SIG-M5 treated with dmso at 0.1 percent for 504 hours (cell line): Measurements from ENCODE around the gene MAGEA9.
"Not testable (repeated sequence)": the region's sequence is repeated elsewhere in the genome, so short reads cannot be mapped to it uniquely, and the experiment has no call there.

ENCODE experiments used
- DNase-seq: peaks from one replicate; lab custom pipeline; 2025; ENCODE audit not compliant: unreplicated experiment; lab: John Stamatoyannopoulos, UW

Gene MAGEA9

GRCh38 chrX:149807747-149808458 lies 26.2 kb downstream of the MAGEA9 start:
- no peak for DNase-seq

DNA sequence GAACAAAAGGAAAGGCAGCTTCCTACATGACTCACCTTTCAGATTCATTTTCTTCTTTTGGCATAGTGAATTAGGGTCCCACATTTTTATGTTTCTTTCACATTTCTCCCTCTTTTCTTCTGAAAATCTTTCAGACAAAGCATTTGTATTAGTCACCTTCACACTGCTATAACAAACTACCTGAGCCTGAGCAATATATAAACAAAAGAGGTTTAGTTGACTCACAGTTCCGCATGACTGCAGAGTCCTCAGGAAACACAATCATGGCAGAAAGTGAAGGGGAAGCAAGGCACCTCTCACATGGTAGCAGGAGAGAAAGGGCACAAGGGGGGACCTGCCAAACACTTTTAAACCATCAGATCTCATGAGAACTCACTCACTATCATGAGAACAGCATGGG lies 36.9 kb downstream of the MAGEA9 start:
- DNase-seq, result no peak

GRCh38 chrX:149819371-149819770 lies 37.6 kb downstream of the MAGEA9 start:
- DNase-seq, result no peak

DNA sequence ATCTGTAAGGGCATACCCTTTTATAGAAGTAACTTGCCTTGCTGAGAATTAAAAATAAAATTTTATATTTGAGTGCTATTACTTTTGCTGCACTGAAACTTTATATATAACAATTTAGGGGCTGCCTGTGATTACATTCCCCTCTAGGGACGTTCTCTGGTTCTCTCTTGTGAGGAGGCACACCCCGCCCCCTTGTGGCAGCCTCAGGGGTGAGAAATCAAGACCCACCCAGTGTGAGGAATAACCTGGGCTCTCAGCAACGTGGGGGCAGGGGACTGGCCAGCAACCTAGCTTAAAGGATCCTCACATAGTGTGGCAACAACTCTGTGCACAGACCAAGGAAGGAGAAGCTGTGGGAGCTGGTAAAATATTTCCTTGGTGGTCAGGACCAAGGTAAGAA lies 43.7 kb downstream of the MAGEA9 start:
- DNase-seq, result no peak

DNA sequence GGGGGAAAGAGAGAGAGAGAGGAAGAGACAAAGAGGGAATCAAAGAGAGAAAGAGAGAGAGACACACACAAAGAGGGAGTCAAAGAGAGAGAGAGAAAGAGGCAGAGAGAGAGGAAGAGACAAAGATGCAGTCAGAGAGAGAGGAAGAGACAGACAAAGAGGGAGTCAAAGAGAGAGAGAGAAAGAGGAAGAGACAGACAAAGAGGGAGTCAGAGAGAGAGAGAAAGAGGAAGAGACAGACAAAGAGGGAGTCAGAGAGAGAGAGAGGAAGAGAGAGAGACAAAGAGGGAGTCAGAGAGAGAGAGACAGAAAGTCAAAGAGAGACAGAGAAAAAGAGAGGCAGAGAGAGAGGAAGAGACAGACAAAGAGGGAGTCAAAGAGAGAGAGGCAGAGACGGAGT lies 45.5 kb downstream of the MAGEA9 start:
- DNase-seq, result no peak

GRCh38 chrX:149829751-149830191 lies 48.0 kb downstream of the MAGEA9 start:
- DNase-seq, result no peak

DNA sequence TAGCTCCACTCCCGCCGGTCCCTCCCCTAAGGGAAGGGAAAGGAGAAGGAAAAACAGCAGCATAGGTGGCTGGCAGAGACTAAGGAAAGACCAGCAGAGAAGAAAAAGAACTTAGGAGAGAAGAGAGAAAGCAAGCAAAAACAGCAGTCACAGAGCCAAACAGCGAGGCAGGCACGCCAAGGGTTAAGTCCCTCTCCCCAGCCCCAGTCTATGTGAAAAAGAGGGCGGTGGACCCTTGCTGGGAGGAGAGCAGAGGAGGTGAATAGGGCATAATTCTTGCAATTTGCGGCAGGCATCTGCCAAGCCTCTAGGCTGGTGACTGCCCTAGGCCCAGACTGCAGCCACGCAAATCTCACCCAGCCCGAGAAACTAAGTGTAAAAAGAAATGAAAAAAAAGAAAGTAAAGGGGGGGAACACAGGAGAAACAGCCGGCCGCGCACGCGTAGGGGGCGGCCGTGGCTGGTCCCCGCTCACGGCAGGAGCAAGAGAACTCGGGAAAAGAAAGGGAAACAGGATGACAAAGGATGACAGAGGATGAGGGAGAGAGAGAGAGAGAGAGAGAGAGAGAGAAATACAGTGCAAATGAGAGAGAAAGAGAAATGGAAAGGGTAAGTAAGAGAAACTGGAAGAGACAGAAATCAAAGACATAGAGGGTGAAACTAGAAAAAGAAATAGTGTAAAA lies 48.6 kb downstream of the MAGEA9 start:
- no peak for DNase-seq

DNA sequence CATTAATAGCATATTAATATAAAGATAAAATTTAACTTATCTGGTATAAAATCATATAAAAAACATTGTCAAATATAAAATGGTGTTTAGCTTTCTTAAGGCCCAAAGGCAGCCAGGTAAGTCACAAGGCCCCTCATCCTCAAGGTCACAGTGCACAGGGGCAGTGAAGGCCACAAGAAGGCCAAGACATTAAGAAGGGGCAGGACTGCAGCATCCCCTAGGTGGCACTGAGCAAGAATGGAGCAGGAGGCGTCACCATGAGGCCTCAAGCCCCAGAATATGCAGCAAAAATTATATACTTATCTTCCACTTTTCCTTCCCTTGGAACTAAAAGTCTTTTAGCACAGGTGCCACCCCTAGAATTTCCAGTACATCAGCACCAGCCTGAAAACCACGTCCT lies 49.7 kb downstream of the MAGEA9 start:
- DNase-seq, result no peak

DNA sequence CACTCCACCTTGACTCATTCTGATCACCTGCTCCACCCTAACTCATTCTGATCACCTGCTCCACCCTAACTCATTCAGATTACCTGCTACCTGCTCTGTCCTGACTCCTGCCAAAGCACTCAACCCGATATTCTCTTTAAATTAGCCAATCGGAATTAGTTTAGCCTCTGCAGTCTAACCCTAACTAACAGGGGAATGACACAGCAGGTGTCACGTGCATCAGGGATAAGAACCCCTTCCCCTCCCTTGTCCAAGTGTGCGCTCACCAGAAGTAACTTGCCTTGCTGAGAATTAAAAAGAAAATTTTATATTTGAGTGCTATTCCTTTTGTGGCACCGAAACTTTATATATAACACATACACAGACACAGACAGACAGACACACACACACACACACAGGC lies 55.0 kb downstream of the MAGEA9 start:
- DNase-seq, result not testable (repeated sequence)

- DNase-seq, result no peak
Observed at GRCh38 chrX:149837167-149837566, 55.4 kb downstream of the MAGEA9 start.
